ENCODE results near the gene SORCS1.

DNA sequence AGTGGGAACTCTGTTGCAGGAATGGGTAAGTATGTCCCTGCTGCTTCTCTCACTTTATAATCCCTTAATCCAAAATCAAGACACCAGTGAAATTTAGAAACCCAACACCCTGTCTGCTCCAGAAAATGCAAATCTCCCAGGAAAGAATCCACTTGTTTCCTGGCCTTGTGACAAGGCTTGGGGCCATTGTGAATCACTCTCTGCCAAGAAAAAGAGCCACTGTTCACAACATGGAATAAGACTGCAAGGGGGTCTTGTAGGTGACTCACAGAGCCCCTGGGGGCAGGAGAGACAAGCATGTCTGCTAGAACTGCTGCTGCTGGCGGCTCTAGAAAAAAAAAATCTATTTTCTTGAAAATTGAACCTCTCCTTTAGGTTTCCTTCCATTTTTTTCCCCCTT lies 191.2 kb downstream of the SORCS1 start:
- TF ChIP-seq, protein P1, sequence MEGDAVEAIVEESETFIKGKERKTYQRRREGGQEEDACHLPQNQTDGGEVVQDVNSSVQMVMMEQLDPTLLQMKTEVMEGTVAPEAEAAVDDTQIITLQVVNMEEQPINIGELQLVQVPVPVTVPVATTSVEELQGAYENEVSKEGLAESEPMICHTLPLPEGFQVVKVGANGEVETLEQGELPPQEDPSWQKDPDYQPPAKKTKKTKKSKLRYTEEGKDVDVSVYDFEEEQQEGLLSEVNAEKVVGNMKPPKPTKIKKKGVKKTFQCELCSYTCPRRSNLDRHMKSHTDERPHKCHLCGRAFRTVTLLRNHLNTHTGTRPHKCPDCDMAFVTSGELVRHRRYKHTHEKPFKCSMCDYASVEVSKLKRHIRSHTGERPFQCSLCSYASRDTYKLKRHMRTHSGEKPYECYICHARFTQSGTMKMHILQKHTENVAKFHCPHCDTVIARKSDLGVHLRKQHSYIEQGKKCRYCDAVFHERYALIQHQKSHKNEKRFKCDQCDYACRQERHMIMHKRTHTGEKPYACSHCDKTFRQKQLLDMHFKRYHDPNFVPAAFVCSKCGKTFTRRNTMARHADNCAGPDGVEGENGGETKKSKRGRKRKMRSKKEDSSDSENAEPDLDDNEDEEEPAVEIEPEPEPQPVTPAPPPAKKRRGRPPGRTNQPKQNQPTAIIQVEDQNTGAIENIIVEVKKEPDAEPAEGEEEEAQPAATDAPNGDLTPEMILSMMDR (conservative IDR thresholded peaks at IDR 0.05; ENCODE audit: low read depth, low read length): no peak
- TF ChIP-seq EZH2 (IDR thresholded peaks at IDR 0.05; ENCODE audit: low read length, unreplicated experiment): no peak
